ENCODE data around the gene DYSF.

The DYSF gene

GRCh38 chr2:71662665-71663394 lies 209.5 kb downstream of the DYSF start:
- no peak overlapping the region for H3K4me3 ChIP-seq (ENCODE audit: low read depth, low read length)
- no peak for DNase-seq (ENCODE audit: low read depth)
- no peak for TF ChIP-seq CTCF (IDR thresholded peaks at IDR 0.05; ENCODE audit: low read depth, low read length, missing control alignments)

GRCh38 chr2:71664161-71664560 lies 210.8 kb downstream of the DYSF start:
- no peak overlapping the region for H3K4me3 ChIP-seq (ENCODE audit: low read depth, low read length)
- no peak for DNase-seq (ENCODE audit: low read depth)
- no peak for TF ChIP-seq CTCF (IDR thresholded peaks at IDR 0.05; ENCODE audit: low read depth, low read length, missing control alignments)

GRCh38 chr2:71665168-71666093 lies 212.1 kb downstream of the DYSF start:
- no peak for DNase-seq (ENCODE audit: low read depth)
- TF ChIP-seq CTCF (IDR thresholded peaks at IDR 0.05; ENCODE audit: low read depth, low read length, missing control alignments) = no peak
- no peak overlapping the region for H3K4me3 ChIP-seq (ENCODE audit: low read depth, low read length)

GRCh38 chr2:71666094-71666474 lies 212.7 kb downstream of the DYSF start:
- no peak for TF ChIP-seq CTCF (IDR thresholded peaks at IDR 0.05; ENCODE audit: low read depth, low read length, missing control alignments)
- no peak for DNase-seq (ENCODE audit: low read depth)
- no peak overlapping the region for H3K4me3 ChIP-seq (ENCODE audit: low read depth, low read length)

- DNase-seq (ENCODE audit: low read depth) = no peak
- TF ChIP-seq CTCF (IDR thresholded peaks at IDR 0.05; ENCODE audit: low read depth, low read length, missing control alignments) = no peak
- H3K4me3 ChIP-seq (ENCODE audit: low read depth, low read length) = no peak overlapping the region
Measured at GRCh38 chr2:71667256-71668182, 214.2 kb downstream of the DYSF start.

GRCh38 chr2:71668326-71669057 lies 215.1 kb downstream of the DYSF start:
- no peak for TF ChIP-seq CTCF (IDR thresholded peaks at IDR 0.05; ENCODE audit: low read depth, low read length, missing control alignments)
- no peak for DNase-seq (ENCODE audit: low read depth)
- no peak overlapping the region for H3K4me3 ChIP-seq (ENCODE audit: low read depth, low read length)
